Right atrium auricular region (tissue), 2 donors: ENCODE results near the gene ANTXR1. TPM values are rescaled to one million over a fixed set of nuclear protein-coding genes. Genes with fewer than 3 reads are reported as not detected.

Experiments used
- DNase-seq: peaks from one replicate; pipeline ENCODE4 v3.0.0-alpha.2; 2019; ENCODE audit warnings: low spot score
- H3K27ac ChIP-seq, 2 donors: fragments of 200-600 bp; sonication (generic); 1 replicate in 1 of 2; 2 replicates in 1 of 2; pipeline ENCODE4 v1.5.1; 2016 to 2019
- H3K27me3 ChIP-seq, 2 donors: fragments of 200-600 bp; sonication (generic); one replicate each; pipeline versions ENCODE4 v1.5.1 to v1.6.0; 2017 to 2019
- H3K36me3 ChIP-seq: fragments of 200-600 bp; sonication (generic); one replicate; pipeline ENCODE4 v1.5.1; 2016
- H3K4me1 ChIP-seq, 2 donors: fragments of 200-600 bp; sonication (generic); one replicate each; pipeline versions ENCODE4 v1.5.1 to v1.6.0; 2017 to 2019
- H3K4me3 ChIP-seq, 2 donors: fragments of 200-600 bp; sonication (generic); 1 replicate in 1 of 2; 2 replicates in 1 of 2; pipeline ENCODE4 v1.5.1; 2017 to 2019; ENCODE audit warnings: mild to moderate bottlenecking in 1 of 2, moderate library complexity in 1 of 2
- H3K9me3 ChIP-seq, 2 donors: fragments of 200-600 bp; sonication (generic); one replicate each; pipeline ENCODE4 v1.5.1; 2019
- total RNA-seq, 2 donors: library from RNA; depleted of rRNA; stranded (reverse); fragments of >200 nt; gene quantifications; one replicate each; pipeline ENCODE4 v1.1.0, GENCODE V29; 2016
- TF ChIP-seq, protein P1 (sequence below), 2 donors: fragments of 200-600 bp; sonication (generic); IDR thresholded peaks; one replicate each; pipeline ENCODE4 v1.5.1; 2019; ENCODE audit warnings: antibody characterized with exemption in 2 of 2

ANTXR1 gene
- total RNA-seq, 2 donors from 2014 or later: 27.3 to 52.2 TPM

DNA sequence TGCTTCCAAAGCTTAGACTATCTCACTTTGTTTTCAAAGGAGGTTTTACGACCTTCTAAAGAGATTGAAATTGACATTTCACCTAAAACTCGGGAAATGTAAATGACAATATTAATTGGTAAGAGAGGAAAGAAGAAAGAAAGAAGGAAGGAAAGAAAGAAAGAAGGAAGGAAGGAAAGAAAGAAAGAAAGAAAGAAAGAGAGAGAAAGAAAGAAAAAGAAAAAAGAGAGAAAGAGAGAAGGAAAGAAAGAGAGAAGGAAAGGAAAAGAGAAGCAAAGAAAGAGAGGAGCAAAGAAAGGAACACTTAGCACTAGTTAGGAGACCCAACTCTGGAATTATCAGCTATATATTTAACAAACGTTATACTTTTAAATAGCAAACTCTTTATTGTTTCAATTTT lies 34.9 kb upstream of the ANTXR1 start:
- TF ChIP-seq, protein P1, sequence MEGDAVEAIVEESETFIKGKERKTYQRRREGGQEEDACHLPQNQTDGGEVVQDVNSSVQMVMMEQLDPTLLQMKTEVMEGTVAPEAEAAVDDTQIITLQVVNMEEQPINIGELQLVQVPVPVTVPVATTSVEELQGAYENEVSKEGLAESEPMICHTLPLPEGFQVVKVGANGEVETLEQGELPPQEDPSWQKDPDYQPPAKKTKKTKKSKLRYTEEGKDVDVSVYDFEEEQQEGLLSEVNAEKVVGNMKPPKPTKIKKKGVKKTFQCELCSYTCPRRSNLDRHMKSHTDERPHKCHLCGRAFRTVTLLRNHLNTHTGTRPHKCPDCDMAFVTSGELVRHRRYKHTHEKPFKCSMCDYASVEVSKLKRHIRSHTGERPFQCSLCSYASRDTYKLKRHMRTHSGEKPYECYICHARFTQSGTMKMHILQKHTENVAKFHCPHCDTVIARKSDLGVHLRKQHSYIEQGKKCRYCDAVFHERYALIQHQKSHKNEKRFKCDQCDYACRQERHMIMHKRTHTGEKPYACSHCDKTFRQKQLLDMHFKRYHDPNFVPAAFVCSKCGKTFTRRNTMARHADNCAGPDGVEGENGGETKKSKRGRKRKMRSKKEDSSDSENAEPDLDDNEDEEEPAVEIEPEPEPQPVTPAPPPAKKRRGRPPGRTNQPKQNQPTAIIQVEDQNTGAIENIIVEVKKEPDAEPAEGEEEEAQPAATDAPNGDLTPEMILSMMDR (IDR thresholded peaks at IDR 0.05): no peak
- Histone ChIP-seq H3K9me3 (no peaks in the 10 kb centered on the region), H3K4me1 (no peaks in the 10 kb centered on the region), H3K4me3 (no peak overlapping the region), H3K27ac (no peak overlapping the region), H3K36me3 (no peaks in the 10 kb centered on the region), H3K27me3 (no peaks in the 10 kb centered on the region)
- DNase-seq: no peak

DNA sequence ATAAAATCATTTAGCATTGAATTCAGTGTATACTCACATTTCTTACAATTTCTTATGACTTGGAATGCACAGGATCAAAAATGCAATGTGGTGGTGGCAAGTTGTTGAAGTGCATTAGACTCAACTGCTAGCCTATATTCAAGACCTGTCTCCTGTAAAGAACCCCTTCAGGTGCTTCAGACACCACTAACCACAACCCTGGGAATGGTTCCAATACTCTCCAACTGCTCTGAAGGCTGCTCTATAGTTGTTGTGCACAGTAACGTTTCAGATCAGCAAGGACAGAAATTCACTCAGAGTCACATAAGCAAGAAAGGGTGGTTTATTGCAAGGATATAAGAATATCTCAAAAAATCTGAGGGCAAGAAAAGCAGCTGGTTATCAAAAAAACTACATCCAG lies 32.0 kb upstream of the ANTXR1 start:
- Histone ChIP-seq H3K27ac (no peak overlapping the region), H3K27me3 (no peaks in the 10 kb centered on the region), H3K4me3 (no peak overlapping the region), H3K36me3 (no peaks in the 10 kb centered on the region), H3K9me3 (no peaks in the 10 kb centered on the region), H3K4me1 (no peaks in the 10 kb centered on the region)
- TF ChIP-seq, protein P1 (IDR thresholded peaks at IDR 0.05): no peak
- no peak for DNase-seq

DNA sequence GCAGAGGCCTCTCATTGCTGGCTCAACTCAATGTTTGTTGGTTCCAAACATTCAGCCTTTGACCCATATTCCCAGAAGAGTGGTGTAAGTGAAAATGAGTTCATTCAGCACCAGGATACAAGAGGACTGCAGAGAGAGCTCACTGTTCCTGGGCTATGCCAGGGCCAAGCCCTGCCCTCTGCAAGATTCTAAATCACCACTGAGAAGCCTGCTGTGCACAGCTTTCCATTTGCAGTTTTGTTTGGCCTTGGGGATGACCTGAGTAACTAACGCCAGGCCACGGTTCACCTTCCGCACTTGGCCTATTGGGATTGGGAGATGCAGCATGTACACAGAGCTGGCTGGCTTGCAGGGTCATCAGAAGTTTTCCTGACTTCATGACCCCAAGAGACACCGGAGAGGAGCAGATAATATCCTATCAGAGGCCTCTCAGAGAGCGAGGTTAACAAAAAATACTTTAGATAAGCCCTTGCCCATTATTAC lies 25.9 kb upstream of the ANTXR1 start:
- peaks cover 0 to 7% of the 10 kb centered on the region in 2 donors for H3K4me1 ChIP-seq
- H3K27ac ChIP-seq: no peak overlapping the region
- no peak for DNase-seq
- no peaks in the 10 kb centered on the region for H3K36me3 ChIP-seq
- TF ChIP-seq, protein P1 (IDR thresholded peaks at IDR 0.05): no peak
- H3K27me3 ChIP-seq: no peaks in the 10 kb centered on the region
- H3K4me3 ChIP-seq: no peak overlapping the region
- no peaks in the 10 kb centered on the region for H3K9me3 ChIP-seq

DNA sequence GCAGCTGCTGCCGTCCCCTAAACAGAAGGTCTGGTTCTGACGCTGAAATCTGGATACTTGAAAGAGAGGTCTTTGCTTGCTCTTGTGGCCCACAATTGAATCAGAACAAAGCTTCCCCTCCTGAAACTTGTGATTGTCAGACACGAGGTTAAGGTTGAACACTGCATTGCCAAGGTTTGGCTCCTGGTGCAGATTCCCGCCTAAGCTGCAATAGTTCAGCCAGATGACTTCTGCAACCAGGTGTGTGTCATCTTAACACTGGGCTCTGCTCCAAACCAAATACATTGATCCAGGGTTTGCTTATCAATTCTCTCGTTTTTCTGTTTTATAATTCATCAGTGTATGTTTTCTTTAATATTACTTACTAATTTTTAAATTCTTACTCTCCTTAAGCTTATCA lies 23.9 kb upstream of the ANTXR1 start:
- Histone ChIP-seq H3K27me3 (no peaks in the 10 kb centered on the region), H3K4me1 (peaks cover 0 to 7% of the 10 kb centered on the region in 2 donors), H3K9me3 (no peaks in the 10 kb centered on the region), H3K4me3 (no peak overlapping the region), H3K27ac (no peak overlapping the region), H3K36me3 (no peaks in the 10 kb centered on the region)
- TF ChIP-seq, protein P1 (IDR thresholded peaks at IDR 0.05): no peak
- no peak for DNase-seq

DNA sequence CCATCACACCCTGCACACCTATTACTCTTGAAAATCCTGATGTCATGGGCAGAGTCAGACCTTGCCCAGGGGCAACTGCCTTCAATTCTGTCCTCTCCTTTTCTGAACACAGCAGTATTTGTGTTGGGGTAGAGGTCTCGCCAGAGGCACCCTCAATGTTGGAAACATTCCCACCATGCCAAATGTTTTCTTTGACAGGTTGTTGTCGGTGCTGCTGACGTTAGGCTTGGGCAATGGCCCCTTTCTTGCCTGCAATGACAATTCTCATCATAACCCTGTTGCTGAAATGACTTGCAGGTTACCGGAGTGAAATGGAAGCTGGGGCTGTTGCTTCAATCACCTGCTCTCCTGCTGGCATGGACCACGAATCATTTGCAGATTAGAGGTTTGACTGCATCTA lies 20.6 kb upstream of the ANTXR1 start:
- Histone ChIP-seq H3K36me3 (no peaks in the 10 kb centered on the region), H3K4me3 (no peak overlapping the region), H3K9me3 (no peaks in the 10 kb centered on the region), H3K4me1 (no peaks in the 10 kb centered on the region), H3K27ac (no peak overlapping the region), H3K27me3 (no peaks in the 10 kb centered on the region)
- no peak for DNase-seq
- TF ChIP-seq, protein P1 (IDR thresholded peaks at IDR 0.05): no peak

DNA sequence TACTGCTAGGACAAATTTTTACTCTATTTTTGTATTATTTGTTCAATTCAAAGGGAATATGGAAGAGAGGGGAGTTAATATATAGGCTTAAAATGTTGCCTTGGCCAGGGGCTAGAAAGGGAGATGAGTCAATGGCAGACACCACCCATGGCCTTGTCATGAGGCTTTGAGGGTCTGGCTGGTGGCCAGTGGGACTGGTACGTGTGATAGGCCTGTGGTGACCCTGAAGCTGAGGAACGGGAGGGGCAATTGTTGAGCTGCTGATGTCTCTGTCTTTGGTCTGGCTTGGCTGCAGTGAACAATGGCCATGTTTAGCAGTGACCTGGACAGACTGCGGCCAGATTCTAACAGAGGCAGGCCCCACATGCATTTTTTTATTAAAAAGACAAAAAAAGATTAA lies 20.0 kb upstream of the ANTXR1 start:
- Histone ChIP-seq H3K9me3 (no peaks in the 10 kb centered on the region), H3K4me3 (no peak overlapping the region), H3K4me1 (no peaks in the 10 kb centered on the region), H3K36me3 (no peaks in the 10 kb centered on the region), H3K27ac (no peak overlapping the region), H3K27me3 (no peaks in the 10 kb centered on the region)
- no peak for DNase-seq
- TF ChIP-seq, protein P1 (IDR thresholded peaks at IDR 0.05): no peak
